H9 (cell line): ENCODE measurements around the gene TRERF1. TPM values are rescaled to one million over a fixed set of nuclear protein-coding genes. Genes with fewer than 3 reads are reported as not detected.

Source experiments
- DNase-seq: peaks from one replicate; pipeline ENCODE4 v3.0.0-alpha.2; 2017
- H2AFZ ChIP-seq: one replicate; pipeline ENCODE4 v1.6.1; 2013; ENCODE audit warnings: mild to moderate bottlenecking, low read length, control low read depth, moderate library complexity
- H2AK5ac ChIP-seq: 2 replicates; pipeline ENCODE4 v1.6.1; 2013; ENCODE audit warnings: low read length, control low read depth, mixed read lengths; ENCODE audit not compliant: insufficient read length
- H2BK120ac ChIP-seq: one replicate; pipeline ENCODE4 v1.6.1; 2013; ENCODE audit warnings: low read depth, mild to moderate bottlenecking, low read length, control low read depth, inconsistent platforms; ENCODE audit not compliant: poor library complexity, severe bottlenecking
- H2BK12ac ChIP-seq: 2 replicates; pipeline ENCODE4 v1.6.1; 2013; ENCODE audit warnings: low read length, control low read depth, mixed read lengths, low read depth; ENCODE audit not compliant: insufficient read length
- H2BK15ac ChIP-seq: 2 replicates; pipeline ENCODE4 v1.6.1; 2013; ENCODE audit warnings: low read depth, low read length, control low read depth
- H2BK20ac ChIP-seq: one replicate; pipeline ENCODE4 v1.6.1; 2013; ENCODE audit warnings: low read depth, mild to moderate bottlenecking, low read length, control low read depth, inconsistent platforms; ENCODE audit not compliant: poor library complexity, severe bottlenecking
- H2BK5ac ChIP-seq: 2 replicates; pipeline ENCODE4 v1.6.1; 2013; ENCODE audit warnings: low read length, control low read depth, mixed read lengths; ENCODE audit not compliant: insufficient read length
- H3K14ac ChIP-seq: 2 replicates; pipeline ENCODE4 v1.6.1; 2013; ENCODE audit warnings: low read length, control low read depth; ENCODE audit not compliant: insufficient read depth
- H3K18ac ChIP-seq: 2 replicates; pipeline ENCODE4 v1.6.1; 2013; ENCODE audit warnings: low read depth, mild to moderate bottlenecking, mixed read lengths, low read length, control low read depth; ENCODE audit not compliant: insufficient read length
- H3K23ac ChIP-seq: 2 replicates; pipeline ENCODE4 v1.6.1; 2013; ENCODE audit warnings: low read length, control low read depth, mixed read lengths, low read depth; ENCODE audit not compliant: insufficient read length
- H3K23me2 ChIP-seq: 2 replicates; pipeline ENCODE4 v1.6.1; 2013; ENCODE audit warnings: low read depth, mild to moderate bottlenecking, mixed read lengths, low read length, control low read depth; ENCODE audit not compliant: insufficient read length, poor library complexity, severe bottlenecking
- H3K27ac ChIP-seq: 2 replicates; pipeline ENCODE4 v1.5.1; 2013; ENCODE audit warnings: low read length, control low read depth, mixed read lengths, low read depth; ENCODE audit not compliant: insufficient read length
- H3K27me3 ChIP-seq: 2 replicates; pipeline ENCODE4 v1.6.1; 2013; ENCODE audit warnings: low read length, control low read depth, inconsistent platforms; ENCODE audit not compliant: insufficient read depth
- H3K4ac ChIP-seq: 2 replicates; pipeline ENCODE4 v1.6.1; 2013; ENCODE audit warnings: low read depth, mild to moderate bottlenecking, control low read depth, inconsistent platforms, low read length, moderate library complexity
- H3K4me1 ChIP-seq: 2 replicates; pipeline ENCODE4 v1.6.1; 2013; ENCODE audit warnings: low read length, control low read depth, inconsistent platforms; ENCODE audit not compliant: insufficient read depth
- H3K4me2 ChIP-seq: 2 replicates; pipeline ENCODE4 v1.6.1; 2013; ENCODE audit warnings: low read length, control low read depth, mixed read lengths; ENCODE audit not compliant: insufficient read length, insufficient read depth
- H3K56ac ChIP-seq: 2 replicates; pipeline ENCODE4 v1.6.1; 2013; ENCODE audit warnings: low read depth, mild to moderate bottlenecking, mixed read lengths, low read length, control low read depth; ENCODE audit not compliant: insufficient read length
- H3K79me1 ChIP-seq: 2 replicates; pipeline ENCODE4 v1.6.1; 2013; ENCODE audit warnings: low read depth, mild to moderate bottlenecking, moderate library complexity, low read length, control low read depth, inconsistent platforms; ENCODE audit not compliant: insufficient read depth, poor library complexity, severe bottlenecking
- H3K79me2 ChIP-seq: 2 replicates; pipeline ENCODE4 v1.6.1; 2013; ENCODE audit warnings: low read length, control low read depth, inconsistent platforms; ENCODE audit not compliant: insufficient read depth
- H3K9ac ChIP-seq: 2 replicates; pipeline ENCODE4 v1.6.1; 2013; ENCODE audit warnings: low read length, control low read depth, mixed read lengths; ENCODE audit not compliant: insufficient read length; ENCODE audit errors: extremely low read depth
- H3K9me3 ChIP-seq: one replicate; pipeline ENCODE4 v1.6.1; 2013; ENCODE audit warnings: low read depth, low read length, inconsistent platforms; ENCODE audit not compliant: control insufficient read depth
- H3T11ph ChIP-seq: one replicate; pipeline ENCODE4 v1.6.1; 2013; ENCODE audit warnings: mild to moderate bottlenecking, low read length, control low read depth, inconsistent platforms
- H4K20me1 ChIP-seq: one replicate; pipeline ENCODE4 v1.6.1; 2013; ENCODE audit not compliant: control insufficient read depth, insufficient read length, insufficient read depth
- H4K5ac ChIP-seq: 2 replicates; pipeline ENCODE4 v1.6.1; 2013; ENCODE audit warnings: low read depth, mild to moderate bottlenecking, mixed read lengths, low read length, control low read depth; ENCODE audit not compliant: insufficient read length
- H4K8ac ChIP-seq: replicated peaks from 2 replicates; pipeline ENCODE4 v1.6.1; 2013; ENCODE audit warnings: low read length, control low read depth, mixed read lengths, low read depth; ENCODE audit not compliant: insufficient read length
- H4K91ac ChIP-seq: 2 replicates; pipeline ENCODE4 v1.6.1; 2013; ENCODE audit warnings: low read depth, mild to moderate bottlenecking, moderate library complexity, mixed read lengths, low read length, control low read depth; ENCODE audit not compliant: insufficient read length
- H3K27ac Mint-ChIP-seq, 3 experiments: 2 replicates in 2 of 3; 3 replicates in 1 of 3; pipeline ENCODE4 v1.8.0; 2020 to 2021; ENCODE audit warnings: mixed read lengths in 3 of 3, mild to moderate bottlenecking in 1 of 3, moderate library complexity in 1 of 3
- H3K27me3 Mint-ChIP-seq: 2 replicates; pipeline ENCODE4 v1.8.0; 2021; ENCODE audit warnings: low read depth, mild to moderate bottlenecking, moderate library complexity, mixed read lengths
- H3K36me3 Mint-ChIP-seq, 3 experiments: 2 replicates in 2 of 3; 3 replicates in 1 of 3; pipeline ENCODE4 v1.8.0; 2020 to 2021; ENCODE audit warnings: low read depth in 3 of 3, mixed read lengths in 3 of 3; ENCODE audit not compliant: insufficient read depth in 1 of 3
- H3K4me1 Mint-ChIP-seq, 2 experiments: 2 replicates each; pipeline ENCODE4 v1.8.0; 2020; ENCODE audit warnings: mixed read lengths in 2 of 2
- H3K4me3 Mint-ChIP-seq, 2 experiments: 2 replicates in 1 of 2; 3 replicates in 1 of 2; pipeline ENCODE4 v1.8.0; 2020 to 2021; ENCODE audit warnings: mild to moderate bottlenecking in 2 of 2, mixed read lengths in 2 of 2, moderate library complexity in 1 of 2
- H3K9me3 Mint-ChIP-seq, 2 experiments: 2 replicates in 1 of 2; 3 replicates in 1 of 2; pipeline ENCODE4 v1.8.0; 2020; ENCODE audit warnings: mild to moderate bottlenecking in 2 of 2, mixed read lengths in 2 of 2, moderate library complexity in 1 of 2
- WGBS: extraction: QIAGEN DNeasy Blood & Tissue Kit; methylation state at CpG from one replicate; pipeline ENCODE4 v1.1.7; 2013; ENCODE audit warnings: missing lambda C conversion rate, low lambda C conversion rate, mixed read lengths; ENCODE audit not compliant: insufficient read length; ENCODE audit errors: extremely low coverage; 5-methylcytosine and 5-hydroxymethylcytosine counted together
- total RNA-seq: library from RNA; stranded (reverse); gene quantifications from 2 replicates; pipeline ENCODE4 v1.2.1, GENCODE V29; 2021
- TF ChIP-seq, protein P1 (sequence below): fragments of 200-600 bp; sonication (generic); conservative IDR thresholded peaks from 3 replicates; pipeline ENCODE4 v1.8.0; 2021; ENCODE audit warnings: antibody characterized with exemption, mild to moderate bottlenecking

Gene TRERF1
- total RNA-seq, 1 experiment from 2014 or later, result 19.7 TPM

DNA sequence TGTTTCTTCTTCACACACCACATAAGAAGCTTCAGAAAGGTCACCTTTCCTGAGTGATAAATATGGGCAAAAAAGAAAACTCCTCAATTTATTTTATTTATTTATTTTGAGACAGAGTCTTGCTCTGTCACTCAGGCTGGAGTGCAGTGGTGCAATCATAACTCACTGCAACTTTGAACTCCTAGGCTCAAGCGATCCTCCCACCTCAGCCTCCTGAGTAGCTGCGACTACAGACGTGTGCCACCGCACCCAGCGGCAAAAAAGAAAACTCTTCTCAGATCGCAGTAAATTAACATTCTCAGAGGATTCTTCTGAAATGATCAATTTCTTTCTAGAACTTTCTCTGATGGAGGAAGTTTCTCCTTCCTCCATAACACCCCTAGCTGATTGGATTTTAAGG, 111.2 kb downstream of the TRERF1 start:
- no peak overlapping the region for H3K27ac ChIP-seq
- H3K27me3 Mint-ChIP-seq, result no peaks in the 10 kb centered on the region
- no peak overlapping the region for H3K4me2 ChIP-seq
- H3K4ac ChIP-seq, result no peak overlapping the region
- H2AK5ac ChIP-seq, result no peak overlapping the region
- H2BK5ac ChIP-seq, result no peak overlapping the region
- no peak overlapping the region for H3K4me3 Mint-ChIP-seq
- no peak overlapping the region for H2AFZ ChIP-seq
- no peak overlapping the region for H4K91ac ChIP-seq
- no CpG with 5 or more reads among the region's 6 CpGs for WGBS
- no peak overlapping the region for H3T11ph ChIP-seq
- no peak overlapping the region for H3K23ac ChIP-seq
- no peaks in the 10 kb centered on the region for H3K27me3 ChIP-seq
- peaks cover 0 to 1% (median 0%) of the 10 kb centered on the region in 3 experiments; a peak in 4 of 7 replicates for H3K36me3 Mint-ChIP-seq
- no peak overlapping the region for H4K5ac ChIP-seq
- H3K27ac Mint-ChIP-seq, result no peak overlapping the region
- H2BK15ac ChIP-seq, result no peak overlapping the region
- H3K56ac ChIP-seq, result no peak overlapping the region
- H3K9ac ChIP-seq, result no peak overlapping the region
- no peak overlapping the region for H4K8ac ChIP-seq
- H3K9me3 ChIP-seq, result no peaks in the 10 kb centered on the region
- no peaks in the 10 kb centered on the region for H4K20me1 ChIP-seq
- H3K79me2 ChIP-seq, result no peaks in the 10 kb centered on the region
- no peak overlapping the region for H3K14ac ChIP-seq
- peaks cover 30 to 31% of the 10 kb centered on the region in 2 experiments for H3K4me1 Mint-ChIP-seq
- H2BK120ac ChIP-seq, result no peak overlapping the region
- H3K23me2 ChIP-seq, result no peaks in the 10 kb centered on the region
- DNase-seq, result no peak
- H2BK20ac ChIP-seq, result no peak overlapping the region
- H3K18ac ChIP-seq, result no peak overlapping the region
- no peak overlapping the region for H2BK12ac ChIP-seq
- TF ChIP-seq, protein P1, sequence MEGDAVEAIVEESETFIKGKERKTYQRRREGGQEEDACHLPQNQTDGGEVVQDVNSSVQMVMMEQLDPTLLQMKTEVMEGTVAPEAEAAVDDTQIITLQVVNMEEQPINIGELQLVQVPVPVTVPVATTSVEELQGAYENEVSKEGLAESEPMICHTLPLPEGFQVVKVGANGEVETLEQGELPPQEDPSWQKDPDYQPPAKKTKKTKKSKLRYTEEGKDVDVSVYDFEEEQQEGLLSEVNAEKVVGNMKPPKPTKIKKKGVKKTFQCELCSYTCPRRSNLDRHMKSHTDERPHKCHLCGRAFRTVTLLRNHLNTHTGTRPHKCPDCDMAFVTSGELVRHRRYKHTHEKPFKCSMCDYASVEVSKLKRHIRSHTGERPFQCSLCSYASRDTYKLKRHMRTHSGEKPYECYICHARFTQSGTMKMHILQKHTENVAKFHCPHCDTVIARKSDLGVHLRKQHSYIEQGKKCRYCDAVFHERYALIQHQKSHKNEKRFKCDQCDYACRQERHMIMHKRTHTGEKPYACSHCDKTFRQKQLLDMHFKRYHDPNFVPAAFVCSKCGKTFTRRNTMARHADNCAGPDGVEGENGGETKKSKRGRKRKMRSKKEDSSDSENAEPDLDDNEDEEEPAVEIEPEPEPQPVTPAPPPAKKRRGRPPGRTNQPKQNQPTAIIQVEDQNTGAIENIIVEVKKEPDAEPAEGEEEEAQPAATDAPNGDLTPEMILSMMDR, result no peak
- no peaks in the 10 kb centered on the region for H3K79me1 ChIP-seq
- no peaks in the 10 kb centered on the region for H3K4me1 ChIP-seq
- no peaks in the 10 kb centered on the region for H3K9me3 Mint-ChIP-seq
